C4-2B (cell line): ENCODE data around the gene CCR9.

Experiments used
- H3K27ac ChIP-seq: fragments of 450-650 bp; 2 replicates; pipeline ENCODE4 v1.5.1; 2017
- ZFX ChIP-seq: fragments of 450-650 bp; IDR thresholded peaks from 2 replicates; pipeline ENCODE4 v1.6.1; 2017
- TF ChIP-seq, protein P1 (sequence below): fragments of 450-650 bp; conservative IDR thresholded peaks from 2 replicates; pipeline ENCODE4 v1.5.1; 2017; ENCODE audit warnings: mild to moderate bottlenecking

Gene CCR9

GRCh38 chr3:45864760-45865519 is 21.4 kb upstream of the CCR9 start:
- H3K27ac ChIP-seq: no peak overlapping the region
- TF ChIP-seq, protein P1, sequence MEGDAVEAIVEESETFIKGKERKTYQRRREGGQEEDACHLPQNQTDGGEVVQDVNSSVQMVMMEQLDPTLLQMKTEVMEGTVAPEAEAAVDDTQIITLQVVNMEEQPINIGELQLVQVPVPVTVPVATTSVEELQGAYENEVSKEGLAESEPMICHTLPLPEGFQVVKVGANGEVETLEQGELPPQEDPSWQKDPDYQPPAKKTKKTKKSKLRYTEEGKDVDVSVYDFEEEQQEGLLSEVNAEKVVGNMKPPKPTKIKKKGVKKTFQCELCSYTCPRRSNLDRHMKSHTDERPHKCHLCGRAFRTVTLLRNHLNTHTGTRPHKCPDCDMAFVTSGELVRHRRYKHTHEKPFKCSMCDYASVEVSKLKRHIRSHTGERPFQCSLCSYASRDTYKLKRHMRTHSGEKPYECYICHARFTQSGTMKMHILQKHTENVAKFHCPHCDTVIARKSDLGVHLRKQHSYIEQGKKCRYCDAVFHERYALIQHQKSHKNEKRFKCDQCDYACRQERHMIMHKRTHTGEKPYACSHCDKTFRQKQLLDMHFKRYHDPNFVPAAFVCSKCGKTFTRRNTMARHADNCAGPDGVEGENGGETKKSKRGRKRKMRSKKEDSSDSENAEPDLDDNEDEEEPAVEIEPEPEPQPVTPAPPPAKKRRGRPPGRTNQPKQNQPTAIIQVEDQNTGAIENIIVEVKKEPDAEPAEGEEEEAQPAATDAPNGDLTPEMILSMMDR: no peak
- no peak for TF ChIP-seq ZFX

- no peak overlapping the region for H3K27ac ChIP-seq
- no peak for TF ChIP-seq ZFX
- TF ChIP-seq, protein P1: no peak
These were observed 20.8 kb upstream of the CCR9 start for GRCh38 chr3:45865563-45865962.

- TF ChIP-seq ZFX: no peak
- TF ChIP-seq, protein P1: no peak
- no peak overlapping the region for H3K27ac ChIP-seq
These were observed 18.1 kb upstream of the CCR9 start for GRCh38 chr3:45868213-45868612.

DNA sequence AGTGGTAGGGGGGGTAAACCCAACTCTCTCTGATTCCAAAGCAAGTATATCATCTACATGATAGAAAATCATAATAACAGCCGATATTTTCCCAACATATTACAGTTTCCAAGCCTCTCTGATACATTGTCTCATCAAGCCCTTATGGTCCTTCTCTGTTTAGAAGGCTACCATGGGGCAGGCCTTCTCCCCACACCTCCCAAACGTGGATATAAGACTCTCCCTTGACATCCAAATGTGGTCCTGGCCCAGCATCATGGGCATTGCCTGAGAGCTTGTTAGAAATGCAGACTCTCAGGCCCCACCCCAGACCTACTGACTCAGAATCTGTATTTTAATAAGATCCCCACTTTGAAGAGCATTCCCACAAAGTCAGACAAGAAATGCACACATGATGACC is 17.7 kb upstream of the CCR9 start:
- H3K27ac ChIP-seq: no peak overlapping the region
- TF ChIP-seq ZFX: no peak
- TF ChIP-seq, protein P1: no peak

GRCh38 chr3:45869638-45870037 is 16.7 kb upstream of the CCR9 start:
- TF ChIP-seq, protein P1: no peak
- no peak overlapping the region for H3K27ac ChIP-seq

GRCh38 chr3:45870099-45870498 is 16.2 kb upstream of the CCR9 start:
- no peak for TF ChIP-seq ZFX
- TF ChIP-seq, protein P1: no peak
- H3K27ac ChIP-seq: no peak overlapping the region

DNA sequence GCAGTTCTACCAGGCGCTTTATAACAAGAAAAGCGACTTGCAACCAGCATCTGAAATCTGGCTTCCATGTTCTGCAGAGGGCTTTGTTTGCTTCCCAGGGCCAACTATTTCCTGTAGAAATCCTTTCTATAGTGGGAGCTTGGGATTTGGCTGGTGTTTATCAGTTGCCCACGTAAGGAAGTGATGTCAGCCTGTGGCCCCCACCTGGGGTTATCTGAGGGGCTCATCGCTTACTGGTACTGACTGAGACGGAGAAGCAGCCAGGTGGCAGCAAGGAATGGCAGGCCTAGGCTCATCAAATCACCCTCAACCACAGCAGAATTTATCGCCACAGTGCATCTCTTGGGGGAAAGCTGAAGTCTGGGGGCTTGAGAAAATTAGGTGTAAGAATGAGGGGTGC is 14.6 kb upstream of the CCR9 start:
- TF ChIP-seq, protein P1: no peak
- TF ChIP-seq ZFX: no peak
- H3K27ac ChIP-seq: no peak overlapping the region
